Left lung (tissue), 10 donors: ENCODE measurements around the gene ARPP21. TPM values are rescaled to one million over a fixed set of nuclear protein-coding genes. Genes with fewer than 3 reads are reported as not detected.
A peak's percentile ranks its signal among the peaks of the same experiment; 100 is the strongest.

ENCODE experiments used
- ATAC-seq: fragments of 200-7000 bp; cut with Tn5 transposase; one replicate; pipeline ENCODE4 v1.9.1; 2020; ENCODE audit warnings: moderate library complexity
- DNase-seq, 4 donors: peaks; one replicate each; pipeline ENCODE4 v3.0.0-alpha.2; 2013 to 2020
- H3K27ac ChIP-seq, 2 donors: fragments of 200-600 bp; sonication (generic) in 1 of 2; one replicate each; pipeline versions ENCODE4 v1.5.0 to v1.8.0; 2020 to 2021
- H3K27me3 ChIP-seq, 2 donors: fragments of 200-600 bp; sonication (generic) in 1 of 2; one replicate each; pipeline versions ENCODE4 v1.5.0 to v1.8.0; 2020 to 2021
- H3K36me3 ChIP-seq, 2 donors: fragments of 200-600 bp; sonication (generic) in 1 of 2; one replicate each; pipeline versions ENCODE4 v1.5.0 to v1.8.0; 2020 to 2021
- H3K4me1 ChIP-seq, 2 donors: fragments of 200-600 bp; one replicate each; pipeline ENCODE4 v1.8.0; 2021
- H3K4me3 ChIP-seq, 2 donors: fragments of 200-600 bp; sonication (generic) in 1 of 2; one replicate each; pipeline versions ENCODE4 v1.5.0 to v1.8.0; 2020 to 2021; ENCODE audit warnings: mild to moderate bottlenecking in 1 of 2
- H3K9me3 ChIP-seq, 2 donors: fragments of 200-600 bp; sonication (generic) in 1 of 2; one replicate each; pipeline versions ENCODE4 v1.5.0 to v1.8.0; 2020 to 2021
- CTCF ChIP-seq, 2 donors: fragments of 200-600 bp; sonication (generic) in 1 of 2; IDR thresholded peaks; one replicate each; pipeline versions ENCODE4 v1.5.0 to v1.8.0; 2021; ENCODE audit warnings: antibody characterized with exemption in 2 of 2
- intact Hi-C, 2 donors: fragments of 100-400 bp; cut with DNase I; formaldehyde crosslinking; loops; one replicate each; pipeline versions ENCODE4 v1.11.2 to v1.14.2; 2022
- polyA plus RNA-seq, 6 donors: library from polyadenylated mRNA; unstranded; fragments of 120-200 nt; gene quantifications; one replicate each; pipeline ENCODE4 v1.2.1, GENCODE V29; 2013; ENCODE audit not compliant: insufficient read length in 6 of 6
- total RNA-seq, 2 donors: library from RNA; stranded (reverse); fragmentation: NEBNext Ultra II Directional; extraction: Animal tissue kit (Norgen Biotek cat#: 25700); gene quantifications; one replicate each; pipeline ENCODE4 v1.2.1, GENCODE V29; 2021
- donor health status: DM: no; HTN: yes; CAD: no.
- donor health status: DM: no; HTN: no; CAD: no.

ARPP21 gene
- total and polyA plus RNA-seq, 8 donors: 0.21 to 0.45 (median 0.27) TPM; not detected in 2

- no peak overlapping the region for H3K27ac ChIP-seq
- DNase-seq: no peak
Measured at GRCh38 chr3:35737080-35737479, 97.8 kb downstream of the ARPP21 start.

GRCh38 chr3:35737527-35737926 is 98.2 kb downstream of the ARPP21 start:
- DNase-seq (no peak), ATAC-seq (no peak)
- H3K4me1 ChIP-seq: no peaks in the 10 kb centered on the region
- no peak overlapping the region for H3K4me3 ChIP-seq
- TF ChIP-seq CTCF (IDR thresholded peaks at IDR 0.05): no peak
- no peaks in the 10 kb centered on the region for H3K9me3 ChIP-seq
- no peak overlapping the region for H3K27ac ChIP-seq
- intact Hi-C loops: no loop called here
- peaks cover 0 to 28% of the 10 kb centered on the region in 2 donors for H3K27me3 ChIP-seq
- H3K36me3 ChIP-seq: no peaks in the 10 kb centered on the region

More at GRCh38 chr3:35737080-35737479, 97.8 kb downstream of the ARPP21 start:
- Histone ChIP-seq H3K27me3 (peaks cover 0 to 28% of the 10 kb centered on the region in 2 donors), H3K36me3 (no peaks in the 10 kb centered on the region), H3K4me1 (no peaks in the 10 kb centered on the region), H3K4me3 (no peak overlapping the region), H3K9me3 (no peaks in the 10 kb centered on the region)
- ATAC-seq: no peak
- no peak for TF ChIP-seq CTCF (IDR thresholded peaks at IDR 0.05)
- intact Hi-C loops: no loop called here

GRCh38 chr3:35737934-35738706 is 98.8 kb downstream of the ARPP21 start:
- Histone ChIP-seq H3K36me3 (no peaks in the 10 kb centered on the region), H3K4me1 (no peaks in the 10 kb centered on the region), H3K27ac (no peak overlapping the region), H3K9me3 (no peaks in the 10 kb centered on the region), H3K4me3 (no peak overlapping the region), H3K27me3 (peaks cover 0 to 31% of the 10 kb centered on the region in 2 donors)
- no peak for TF ChIP-seq CTCF (IDR thresholded peaks at IDR 0.05)
- intact Hi-C loops: no loop called here
- DNase-seq: no peak
- no peak for ATAC-seq

GRCh38 chr3:35739181-35739809 is 100.0 kb downstream of the ARPP21 start:
- peaks cover 0 to 33% of the 10 kb centered on the region in 2 donors for H3K27me3 ChIP-seq
- no peaks in the 10 kb centered on the region for H3K4me1 ChIP-seq
- no peak overlapping the region for H3K27ac ChIP-seq
- peak in 1 of 4 donors; percentile 66 for DNase-seq
- intact Hi-C loops: no loop called here
- no peaks in the 10 kb centered on the region for H3K36me3 ChIP-seq
- TF ChIP-seq CTCF (IDR thresholded peaks at IDR 0.05): no peak
- H3K4me3 ChIP-seq: no peak overlapping the region
- no peaks in the 10 kb centered on the region for H3K9me3 ChIP-seq
- no peak for ATAC-seq

GRCh38 chr3:35739964-35740527 is 100.7 kb downstream of the ARPP21 start:
- Histone ChIP-seq H3K27ac (no peak overlapping the region), H3K4me3 (no peak overlapping the region), H3K36me3 (no peaks in the 10 kb centered on the region), H3K9me3 (no peaks in the 10 kb centered on the region), H3K27me3 (peaks cover 0 to 33% of the 10 kb centered on the region in 2 donors), H3K4me1 (no peaks in the 10 kb centered on the region)
- intact Hi-C loops: no loop called here
- no peak for DNase-seq
- no peak for TF ChIP-seq CTCF (IDR thresholded peaks at IDR 0.05)
- ATAC-seq: no peak
